GM18867 (cell line): ENCODE data around the gene PPFIA2.

Experiments used
- ATAC-seq: cut with Tn5 transposase; IDR thresholded peaks from one replicate; pipeline ENCODE4 v1.9.1; 2021; ENCODE audit warnings: mild to moderate bottlenecking, moderate library complexity; ENCODE audit not compliant: unreplicated experiment

Gene PPFIA2

DNA sequence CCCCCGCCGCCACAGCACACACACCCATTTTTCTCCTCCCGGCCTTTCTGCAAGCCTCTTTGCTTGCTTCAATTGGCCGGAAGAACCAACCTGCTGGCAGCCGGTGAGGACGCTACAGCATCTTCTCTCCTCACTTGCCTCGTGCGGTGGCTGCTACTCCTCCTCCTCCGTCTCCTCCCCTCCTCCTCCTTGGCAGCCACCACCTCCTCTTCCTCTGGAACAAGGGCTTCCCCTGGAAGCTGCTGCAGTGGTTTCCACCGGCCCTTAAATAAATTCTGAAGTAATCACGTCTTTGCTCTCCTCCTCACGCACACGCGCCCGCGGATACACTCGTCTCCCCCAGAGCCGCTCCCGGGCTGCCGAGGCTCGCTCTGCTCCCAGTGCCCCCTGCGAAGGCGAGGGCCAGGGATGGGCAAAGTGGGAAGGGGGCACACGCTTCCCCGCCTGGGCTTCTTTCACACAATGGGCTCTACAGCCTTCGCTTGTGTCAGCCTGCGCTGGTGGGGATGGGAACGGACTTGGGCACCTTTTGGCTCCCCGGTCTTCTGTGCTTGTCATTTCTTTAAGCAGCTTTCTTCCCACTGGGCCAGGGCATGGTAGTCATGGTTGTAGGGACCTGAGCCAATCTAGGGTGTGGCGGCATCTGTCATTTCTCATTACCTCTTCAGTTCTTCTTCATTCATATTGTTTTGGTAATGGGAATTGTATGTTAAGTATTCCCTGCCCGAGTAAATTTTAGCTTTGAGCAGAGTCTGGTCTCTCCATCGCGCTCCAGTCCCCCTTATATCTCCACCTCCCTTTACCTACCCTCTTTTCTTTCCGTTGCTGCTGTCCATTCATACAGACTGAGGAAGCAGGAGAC, at the start of gene PPFIA2:
TSS of gene PPFIA2 (minus strand) at position 161 of the 862 bp plus-strand sequence.
- no peak for ATAC-seq

DNA sequence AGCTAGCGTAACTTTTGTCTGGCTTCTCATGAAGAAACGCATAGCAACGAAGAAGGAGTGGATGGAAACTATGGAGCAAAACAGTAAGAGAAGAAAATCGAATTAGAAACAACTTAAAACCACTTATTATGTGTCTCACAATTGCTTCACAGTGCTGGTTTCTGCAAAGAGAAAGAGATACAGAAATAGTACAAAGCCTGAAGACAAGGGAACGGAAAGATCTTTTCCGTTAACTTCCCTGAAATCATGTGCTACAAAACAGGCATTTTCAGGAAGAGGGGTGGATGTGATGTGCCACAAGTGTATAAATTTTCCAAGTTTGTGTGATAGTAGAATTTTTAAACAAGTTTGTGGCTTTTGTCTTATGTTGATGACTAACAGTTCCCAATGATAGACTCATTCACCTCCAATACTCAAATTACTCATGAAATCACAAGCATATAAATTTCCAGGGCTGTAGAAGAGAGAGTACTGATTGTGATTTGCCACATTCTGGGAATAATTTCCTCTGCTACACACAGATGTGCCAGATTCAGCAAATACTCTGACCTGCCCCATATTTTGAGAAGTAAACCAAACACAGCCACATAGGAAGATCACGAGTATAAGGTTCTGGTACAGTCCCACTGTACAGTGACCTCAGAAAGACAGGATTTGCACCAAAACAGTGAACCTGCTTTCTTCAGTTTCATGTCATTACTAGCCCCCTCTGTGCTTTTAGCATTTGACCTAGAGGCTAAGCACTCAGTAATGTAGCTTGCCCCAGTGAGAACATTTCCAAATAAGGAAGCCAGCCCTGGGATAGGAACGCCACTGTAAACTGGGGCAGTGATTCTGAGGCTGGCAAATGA, 41.4 kb upstream of the PPFIA2 start:
- no peak for ATAC-seq

DNA sequence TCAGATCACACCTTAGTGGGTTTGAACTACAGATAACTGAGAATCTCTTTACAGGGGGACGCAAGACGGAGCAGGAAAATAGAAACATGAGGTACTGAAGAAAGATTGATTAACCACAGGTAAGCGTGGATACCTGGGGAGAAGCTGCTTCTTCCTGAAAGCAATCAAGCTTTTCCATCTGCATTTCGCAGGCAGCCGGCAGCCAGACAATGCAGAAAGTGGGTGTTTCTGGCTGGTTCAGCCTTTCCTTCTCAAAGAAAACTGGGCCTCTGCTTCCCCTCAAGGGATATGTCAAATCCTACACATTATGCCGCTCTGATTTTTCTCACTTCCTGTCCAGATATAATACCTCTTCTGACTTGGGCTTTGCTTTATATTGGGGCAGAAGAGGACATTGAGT, 39.1 kb upstream of the PPFIA2 start:
- no peak for ATAC-seq

DNA sequence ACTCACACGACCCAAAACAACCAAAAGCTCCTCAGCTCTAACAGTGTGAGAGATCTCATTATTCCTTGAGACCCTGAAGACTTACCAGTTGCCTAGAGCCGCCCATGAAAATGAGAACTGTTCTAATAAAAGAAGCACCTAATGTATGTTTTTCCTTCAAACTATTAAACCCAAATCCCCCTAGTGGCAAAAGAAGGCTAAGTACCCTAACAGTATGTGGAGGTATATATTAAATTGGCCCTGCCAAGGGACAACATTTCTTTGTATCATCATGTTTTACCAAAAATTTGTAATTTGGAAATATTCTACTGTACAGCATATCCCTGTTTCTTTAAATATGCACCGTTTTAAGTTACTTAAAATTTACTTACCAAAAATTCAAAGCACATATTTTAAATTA, 38.0 kb upstream of the PPFIA2 start:
- peak; percentile 61 for ATAC-seq

DNA sequence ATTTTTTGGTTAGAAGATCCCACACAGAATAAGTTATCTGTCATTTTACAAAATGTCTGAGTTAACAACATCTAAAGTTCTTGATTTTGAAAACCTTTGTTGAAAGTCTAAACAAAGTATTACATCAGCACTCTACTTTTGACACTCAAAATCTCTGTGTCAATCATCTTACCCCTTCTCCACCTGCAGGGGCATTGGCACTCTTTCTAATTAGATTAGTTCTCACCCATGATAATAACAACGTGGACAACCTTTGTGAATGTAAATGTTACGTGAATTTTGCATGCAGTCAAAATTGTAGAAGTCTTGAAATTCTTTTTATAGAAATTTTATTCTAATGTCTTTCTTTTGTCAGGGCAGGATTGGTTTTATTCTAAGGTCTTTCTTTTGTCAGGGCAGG, 33.5 kb upstream of the PPFIA2 start:
- ATAC-seq: no peak

DNA sequence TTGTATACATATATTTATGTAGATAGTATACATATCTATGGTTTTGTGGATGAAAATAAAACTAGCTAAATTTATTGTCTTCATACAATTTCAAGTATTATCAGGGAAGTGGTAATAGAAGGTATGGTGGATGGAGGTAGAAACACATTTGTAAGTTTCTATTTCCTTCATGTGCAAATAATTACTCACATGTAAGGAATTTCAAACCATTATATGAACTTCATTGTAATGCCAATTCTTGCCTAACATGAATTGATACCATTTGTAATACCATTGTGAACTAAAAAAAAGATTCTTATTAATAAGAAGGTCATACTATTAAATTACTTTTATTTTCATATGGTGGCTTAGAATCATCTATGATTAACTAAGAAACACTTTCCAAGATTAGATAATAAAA, 20.1 kb upstream of the PPFIA2 start:
- ATAC-seq: no peak

DNA sequence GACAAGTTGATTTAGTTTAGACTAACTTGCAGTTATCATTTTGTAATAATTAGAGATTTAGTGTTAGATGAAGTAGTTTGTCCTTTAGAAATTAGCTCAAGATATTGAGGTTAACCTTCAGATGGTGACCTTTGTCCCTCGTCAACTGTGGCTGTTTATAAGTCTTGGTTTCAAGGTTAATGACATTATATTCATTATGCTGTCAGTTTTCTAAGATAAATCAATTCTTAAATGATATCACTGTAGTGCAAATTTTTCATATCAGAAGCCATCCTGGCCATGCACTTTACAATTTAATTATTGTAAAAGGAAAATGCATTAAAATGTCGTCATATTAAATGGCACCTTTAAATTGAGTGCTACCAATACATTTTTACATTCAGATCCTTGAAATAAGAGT, 19.6 kb upstream of the PPFIA2 start:
- ATAC-seq: no peak

DNA sequence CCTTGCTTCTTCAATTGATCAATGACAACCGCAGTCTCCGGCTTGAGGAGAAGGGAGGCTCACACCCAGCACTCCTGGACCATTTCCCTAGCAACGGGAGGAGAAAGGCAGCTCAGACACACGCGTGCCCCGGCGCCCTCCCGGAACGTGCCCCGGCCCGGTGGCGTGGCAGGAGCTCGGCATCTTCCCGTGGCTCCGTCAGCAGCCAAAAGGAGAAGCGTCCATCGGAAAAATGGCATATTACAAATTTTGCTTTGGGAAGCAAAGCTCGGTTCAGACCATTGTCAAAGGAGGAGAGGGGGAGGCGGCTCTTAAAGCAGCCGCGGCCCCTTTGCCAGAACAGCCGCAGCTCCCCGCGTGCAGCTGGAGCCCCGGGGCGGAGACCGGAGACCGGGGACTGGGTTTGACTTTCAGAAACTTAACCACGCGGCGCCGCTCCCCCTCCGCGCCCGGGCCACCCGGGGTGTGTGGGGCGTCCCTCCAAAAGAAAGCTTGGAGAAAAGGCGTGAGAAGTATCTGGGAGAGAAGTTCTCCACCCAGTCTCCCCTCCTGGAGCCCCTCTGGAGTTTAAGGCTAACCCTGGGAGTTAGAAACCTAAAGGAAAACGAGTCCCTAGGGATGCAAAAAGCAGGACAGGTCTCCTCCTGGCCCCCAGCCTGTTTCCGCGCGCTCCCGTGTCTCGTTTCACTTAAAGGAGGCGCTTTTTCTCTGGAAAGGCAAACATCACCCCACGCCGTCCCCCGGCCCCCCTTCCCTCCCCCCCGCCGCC, 545 bp downstream of the PPFIA2 start:
- ATAC-seq: no peak

DNA sequence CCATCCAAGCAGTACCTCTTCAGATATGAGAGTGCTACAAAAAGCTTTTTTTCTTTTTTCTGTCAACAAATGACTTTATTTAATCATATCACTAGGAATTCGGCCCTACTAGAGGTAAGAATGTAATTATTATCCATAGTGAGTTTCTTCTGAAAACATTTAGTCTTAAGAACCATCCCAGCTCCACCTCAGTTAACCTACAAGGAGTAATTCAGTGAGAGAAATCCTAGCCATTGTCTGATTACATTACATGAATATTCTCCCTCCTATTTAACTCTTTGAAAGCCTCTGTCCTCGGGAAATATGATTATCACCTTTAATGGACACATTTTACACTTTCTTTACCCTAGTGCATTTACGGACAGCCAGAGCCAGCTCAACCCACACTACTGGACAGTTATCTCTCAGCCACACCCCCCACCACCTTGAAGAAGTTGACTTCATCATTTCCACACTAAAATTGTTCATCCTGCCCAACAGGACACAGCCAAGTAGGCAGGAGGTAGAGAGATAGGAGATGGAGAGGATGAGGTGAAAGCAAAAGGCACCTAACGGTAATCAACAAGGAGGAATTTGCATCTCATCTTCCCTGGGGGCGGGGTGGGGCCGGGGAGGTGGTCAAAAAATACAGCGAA, 1.3 kb downstream of the PPFIA2 start:
- ATAC-seq: no peak

DNA sequence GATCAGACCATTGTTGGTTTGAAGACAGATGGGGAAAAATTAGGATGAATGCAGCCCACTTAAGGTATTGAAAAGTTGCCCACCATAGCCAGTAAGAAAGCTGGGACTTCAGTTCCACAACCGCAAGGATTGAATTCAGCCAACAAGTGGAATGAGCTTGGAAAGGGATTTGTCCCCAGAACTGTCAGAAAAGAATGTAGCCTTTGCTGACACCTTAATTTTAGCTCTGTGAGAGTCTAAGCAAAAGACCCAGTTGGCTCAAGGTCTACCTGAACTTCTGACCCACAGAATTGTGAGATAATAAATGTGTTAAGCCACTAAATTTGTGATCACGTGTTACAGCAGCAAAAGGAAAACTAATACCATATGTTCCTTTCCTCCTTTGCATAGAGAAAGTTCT, 29.4 kb downstream of the PPFIA2 start:
- no peak for ATAC-seq

DNA sequence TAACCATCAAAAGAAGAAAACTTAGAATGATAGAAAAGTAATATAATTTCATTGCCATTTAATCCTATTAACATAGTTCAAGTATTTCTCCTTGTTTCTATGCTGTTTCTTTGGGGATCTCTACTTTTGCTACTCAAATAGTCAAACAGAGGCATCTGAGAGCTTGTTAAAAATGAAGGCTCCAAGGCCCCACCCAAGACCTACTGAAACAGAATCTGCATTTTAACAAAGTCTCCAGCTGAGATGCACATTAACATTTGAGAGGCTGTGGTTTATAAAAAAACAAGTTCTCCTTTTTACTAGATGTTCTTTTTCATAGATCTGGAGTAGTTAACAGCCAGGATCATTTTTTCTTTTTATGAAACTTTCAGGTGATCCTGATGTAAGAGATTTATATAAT, 31.8 kb downstream of the PPFIA2 start:
- ATAC-seq: no peak

DNA sequence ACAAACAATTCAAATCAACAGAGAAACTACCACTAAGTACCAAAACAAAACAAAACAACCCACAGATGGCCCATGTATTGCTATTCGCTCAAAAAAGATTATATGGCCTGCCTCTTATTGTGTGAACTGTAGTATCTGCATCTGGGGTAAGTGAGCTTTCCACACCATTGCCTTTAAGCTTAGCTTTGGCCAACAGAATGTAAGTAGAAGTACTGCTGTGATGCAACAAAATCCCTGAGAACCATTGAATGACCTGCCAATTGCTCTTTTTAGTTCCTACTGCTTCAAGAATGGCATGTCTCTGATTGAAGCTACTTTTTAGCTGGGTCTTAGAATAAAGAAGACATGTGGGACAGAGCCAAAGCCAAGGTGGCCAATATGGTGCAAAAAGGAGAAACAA, 32.5 kb downstream of the PPFIA2 start:
- no peak for ATAC-seq

DNA sequence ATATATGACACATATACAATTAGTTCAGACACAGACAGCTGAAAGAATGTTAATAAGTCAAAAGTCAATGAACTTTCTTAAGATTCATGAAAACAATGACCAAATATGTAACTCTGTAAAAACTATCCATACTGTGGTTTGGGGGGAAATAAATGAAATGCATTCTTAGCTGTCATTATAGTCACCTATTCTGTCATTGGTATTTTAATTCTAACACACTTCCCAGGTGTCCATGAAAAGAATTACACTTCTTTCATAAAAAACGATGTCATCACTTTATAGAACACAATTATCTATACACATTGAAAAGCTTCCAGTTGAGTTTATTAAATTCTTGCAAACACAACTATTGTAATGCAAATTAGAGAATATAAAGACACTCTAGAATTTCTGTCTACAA, 35.8 kb downstream of the PPFIA2 start:
- ATAC-seq: no peak

DNA sequence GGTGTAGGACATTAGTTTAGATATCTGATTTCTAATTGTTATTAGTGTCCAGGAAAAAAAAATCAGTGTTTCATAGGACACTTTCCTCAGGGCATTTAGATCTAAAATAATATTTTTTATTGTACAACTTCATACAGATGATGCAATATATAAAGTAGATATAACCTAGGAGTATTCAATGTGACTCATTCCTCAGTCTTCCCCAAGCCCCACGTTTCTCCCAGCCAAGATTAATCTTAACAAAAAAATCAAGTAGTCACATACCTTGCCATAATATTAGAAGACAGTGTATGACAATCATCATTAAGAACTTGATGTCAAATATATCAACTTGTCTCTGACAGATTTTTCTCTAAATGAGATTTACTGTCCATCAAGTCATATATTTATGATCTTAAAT, 37.1 kb downstream of the PPFIA2 start:
- no peak for ATAC-seq

DNA sequence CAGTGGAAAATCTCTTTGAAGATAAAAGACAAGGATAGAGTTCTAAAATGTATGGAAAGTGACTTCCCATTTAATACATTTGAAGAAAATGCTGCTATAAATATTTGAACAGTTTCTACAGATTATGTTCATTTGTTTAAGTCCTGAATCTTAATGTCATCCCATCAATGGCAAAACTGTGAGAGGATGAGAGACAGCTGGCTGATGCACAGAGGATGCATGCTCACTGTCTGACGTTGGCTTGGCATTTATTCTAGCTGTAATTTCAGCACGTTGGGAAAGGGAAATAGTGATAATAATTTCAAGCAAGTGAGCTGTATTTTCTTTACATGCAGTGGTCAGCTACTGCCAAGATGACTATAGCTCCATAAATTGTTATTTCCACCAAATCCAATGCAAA, 40.5 kb downstream of the PPFIA2 start:
- ATAC-seq: no peak

DNA sequence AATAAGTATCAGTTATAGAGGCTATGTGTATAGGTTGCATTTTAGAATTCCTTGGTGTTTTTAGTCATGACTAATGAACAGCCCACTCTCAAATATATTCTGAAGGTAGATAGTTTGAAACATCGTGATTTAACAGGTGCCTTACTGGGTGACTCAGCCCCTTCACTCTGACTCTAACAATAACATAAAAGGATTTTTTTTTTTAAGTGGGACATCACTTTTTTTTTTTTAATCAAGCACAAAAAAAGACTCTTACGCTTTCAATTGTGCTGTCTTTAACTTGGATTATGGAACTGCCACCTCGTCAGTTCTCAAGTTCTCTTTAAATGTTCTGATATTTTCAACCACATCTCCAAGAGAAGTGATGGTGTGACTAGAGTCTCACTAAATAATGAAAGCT, 46.6 kb downstream of the PPFIA2 start:
- no peak for ATAC-seq

DNA sequence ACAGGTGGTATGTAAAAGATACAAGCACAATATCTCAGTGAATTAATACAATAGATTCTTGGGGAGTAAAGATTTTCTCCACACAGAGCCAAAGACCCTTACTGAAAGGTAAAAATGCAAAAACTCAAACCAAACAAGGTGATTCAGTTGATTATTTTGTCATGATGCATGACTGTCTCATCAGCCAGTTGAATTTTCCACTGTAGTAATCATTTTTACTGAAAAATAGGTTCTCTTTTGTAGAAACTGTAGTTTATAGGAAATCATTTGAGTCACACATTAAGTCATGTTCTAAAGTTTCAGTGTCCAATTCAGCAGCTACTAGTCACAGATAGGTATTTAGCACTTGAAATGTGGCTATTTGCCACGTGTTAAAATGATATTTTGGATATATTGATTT, 53.6 kb downstream of the PPFIA2 start:
- ATAC-seq: no peak

DNA sequence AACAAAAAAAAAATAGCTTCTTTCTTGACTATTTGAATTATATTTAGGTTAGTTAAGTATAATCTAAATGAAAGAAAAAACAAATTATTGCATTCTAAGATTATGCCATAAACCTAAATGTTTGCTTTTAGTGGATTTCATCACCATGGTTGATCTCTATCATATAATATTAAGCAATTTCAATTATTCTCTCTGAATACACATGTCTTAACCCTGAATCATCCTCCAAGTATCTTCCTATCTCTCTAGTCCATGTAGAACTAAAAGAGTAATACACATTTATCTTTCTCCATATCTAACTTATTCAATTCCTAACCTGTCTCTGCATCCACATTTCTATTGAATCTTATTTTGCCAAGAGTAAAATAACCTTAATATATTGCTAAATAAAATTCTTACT, 59.6 kb downstream of the PPFIA2 start:
- ATAC-seq: no peak

DNA sequence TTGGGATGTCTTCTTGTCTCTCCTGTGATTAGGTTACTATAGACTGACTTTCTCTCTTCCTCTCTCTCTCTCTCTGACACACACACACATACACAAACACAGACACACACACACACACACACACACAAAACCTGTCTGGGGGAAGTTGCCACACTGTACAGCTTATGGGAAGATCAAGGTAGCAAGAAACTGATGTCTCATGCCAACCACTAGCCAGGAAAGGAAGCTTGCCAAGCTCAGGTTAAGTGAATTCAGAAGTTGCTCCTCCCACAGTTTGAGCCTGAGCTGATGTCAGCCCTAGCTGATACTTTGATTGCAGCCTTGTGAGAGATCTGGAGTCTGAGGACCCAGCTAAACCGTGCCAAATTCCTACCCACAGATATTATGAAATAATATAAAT, 67.1 kb downstream of the PPFIA2 start:
- no peak for ATAC-seq

DNA sequence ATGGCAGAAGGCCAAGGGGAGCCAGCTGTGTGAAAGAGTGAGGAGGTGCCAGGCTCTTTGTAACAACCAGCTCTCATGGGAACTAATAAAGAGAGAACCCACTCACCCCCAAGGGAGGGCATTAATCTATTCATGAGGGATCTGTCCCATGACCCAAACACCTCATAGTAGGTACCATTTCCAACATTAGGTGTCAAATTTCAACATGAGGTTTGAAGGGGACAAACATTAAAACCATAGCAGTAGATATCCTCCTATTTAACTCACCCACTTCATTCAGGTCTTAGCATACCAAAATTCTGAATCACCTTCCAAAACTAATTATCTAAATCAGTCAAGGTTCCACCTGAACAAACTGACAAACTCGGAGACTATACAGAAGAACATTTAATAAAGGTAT, 75.3 kb downstream of the PPFIA2 start:
- ATAC-seq: no peak

DNA sequence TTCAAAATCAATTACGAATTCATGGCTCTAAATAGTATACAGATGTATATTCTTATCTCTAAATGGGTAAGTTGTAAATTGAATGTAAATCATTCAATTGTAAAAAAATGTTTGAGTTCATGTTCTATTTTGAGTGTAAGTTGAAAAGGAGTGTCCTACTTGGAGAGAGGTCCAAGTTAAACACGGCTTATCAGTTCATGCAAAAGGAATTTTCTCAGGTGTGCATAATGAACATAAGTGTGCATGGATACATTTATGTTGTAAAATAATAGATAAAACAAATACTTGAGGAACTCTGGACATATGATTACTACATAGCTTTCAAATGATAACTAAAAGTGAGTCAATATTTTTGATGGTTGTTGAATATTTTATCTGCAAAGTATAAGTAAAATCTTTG, 79.5 kb downstream of the PPFIA2 start:
- ATAC-seq: no peak
